NT2/D1 (cell line): Measurements from ENCODE around the gene INTS12.

Experiments used
- SUZ12 ChIP-seq: IDR thresholded peaks from 2 replicates; pipeline ENCODE4 v1.6.1; 2011; ENCODE audit not compliant: insufficient read length, insufficient read depth; ENCODE audit errors: extremely low read depth
- ZNF274 ChIP-seq: IDR thresholded peaks from 2 replicates; pipeline ENCODE4 v1.6.1; 2011; ENCODE audit warnings: mild to moderate bottlenecking, low read depth, low read length

DNA sequence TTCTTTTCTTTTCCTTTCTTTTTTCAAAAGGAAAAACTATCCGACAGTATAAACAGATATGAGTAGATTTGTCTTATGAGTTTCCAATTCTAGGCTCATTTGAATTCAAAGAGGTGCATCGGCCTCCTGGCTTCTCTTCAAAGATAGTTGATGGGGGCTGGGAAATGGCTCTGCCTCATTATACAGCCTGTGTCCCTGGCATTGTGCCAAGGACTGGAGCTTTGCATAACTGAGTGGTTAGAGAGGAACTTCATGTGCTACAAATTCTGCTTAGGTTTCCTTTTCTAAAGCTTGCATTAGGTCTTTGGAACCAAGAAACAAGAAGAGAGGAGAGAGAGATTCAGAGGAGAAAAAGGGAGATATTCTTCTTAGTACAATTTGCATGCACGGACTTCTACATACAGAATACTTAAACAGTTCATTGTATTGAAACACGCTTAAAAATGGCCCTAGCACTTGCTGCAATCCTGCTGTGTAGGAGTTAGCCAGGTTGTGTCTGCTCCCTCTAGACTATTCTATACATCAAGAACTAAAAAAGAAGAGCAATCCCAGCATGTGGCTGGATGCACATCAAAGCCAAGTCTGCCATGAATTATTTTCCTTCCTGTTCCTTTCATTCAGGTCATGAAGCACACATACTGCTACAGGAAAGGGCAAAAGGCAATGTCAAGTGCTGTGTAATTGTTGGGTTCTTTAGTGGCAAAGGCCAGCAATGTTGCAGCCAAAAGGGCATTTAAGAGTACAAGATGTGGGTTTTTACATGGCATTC lies 70.9 kb downstream of the INTS12 start:
- no peak for TF ChIP-seq SUZ12
- no peak for TF ChIP-seq ZNF274
